HG03439 (cell line): ENCODE data around the gene ZNF469.

Experiments used
- ATAC-seq: cut with Tn5 transposase; IDR thresholded peaks from one replicate; pipeline ENCODE4 v1.9.1; 2021; ENCODE audit warnings: mild to moderate bottlenecking, moderate library complexity; ENCODE audit not compliant: unreplicated experiment

ZNF469 gene

GRCh38 chr16:88382491-88383400 lies at the start of gene ZNF469:
Gene ZNF469, plus strand, starts transcription at chr16:88382959. Its CDS starts 44,512 bp downstream, at chr16:88427471.
- no peak for ATAC-seq

- ATAC-seq: no peak
Observed at GRCh38 chr16:88333848-88334777, 48.6 kb upstream of the ZNF469 start.

- no peak for ATAC-seq
Observed at GRCh38 chr16:88334778-88335720, 47.7 kb upstream of the ZNF469 start.

GRCh38 chr16:88337021-88337420 lies 45.7 kb upstream of the ZNF469 start:
- ATAC-seq: no peak

GRCh38 chr16:88337538-88337937 lies 45.2 kb upstream of the ZNF469 start:
- no peak for ATAC-seq

GRCh38 chr16:88338111-88338510 lies 44.6 kb upstream of the ZNF469 start:
- ATAC-seq: no peak

GRCh38 chr16:88338896-88339295 lies 43.9 kb upstream of the ZNF469 start:
- no peak for ATAC-seq

GRCh38 chr16:88339930-88340754 lies 42.6 kb upstream of the ZNF469 start:
- no peak for ATAC-seq

- ATAC-seq: no peak
Observed at GRCh38 chr16:88340755-88341150, 42.0 kb upstream of the ZNF469 start.

GRCh38 chr16:88341551-88342290 lies 41.0 kb upstream of the ZNF469 start:
- ATAC-seq: no peak

- no peak for ATAC-seq
Observed at GRCh38 chr16:88342491-88342890, 40.3 kb upstream of the ZNF469 start.

- no peak for ATAC-seq
Observed at GRCh38 chr16:88343271-88343791, 39.4 kb upstream of the ZNF469 start.

- no peak for ATAC-seq
Observed at GRCh38 chr16:88344411-88345030, 38.2 kb upstream of the ZNF469 start.

GRCh38 chr16:88345031-88345720 lies 37.6 kb upstream of the ZNF469 start:
- no peak for ATAC-seq

GRCh38 chr16:88345721-88346560 lies 36.8 kb upstream of the ZNF469 start:
- no peak for ATAC-seq

GRCh38 chr16:88346680-88347505 lies 35.9 kb upstream of the ZNF469 start:
- ATAC-seq: no peak
